Measurements from ENCODE around the gene COLEC12.

Gene COLEC12

DNA sequence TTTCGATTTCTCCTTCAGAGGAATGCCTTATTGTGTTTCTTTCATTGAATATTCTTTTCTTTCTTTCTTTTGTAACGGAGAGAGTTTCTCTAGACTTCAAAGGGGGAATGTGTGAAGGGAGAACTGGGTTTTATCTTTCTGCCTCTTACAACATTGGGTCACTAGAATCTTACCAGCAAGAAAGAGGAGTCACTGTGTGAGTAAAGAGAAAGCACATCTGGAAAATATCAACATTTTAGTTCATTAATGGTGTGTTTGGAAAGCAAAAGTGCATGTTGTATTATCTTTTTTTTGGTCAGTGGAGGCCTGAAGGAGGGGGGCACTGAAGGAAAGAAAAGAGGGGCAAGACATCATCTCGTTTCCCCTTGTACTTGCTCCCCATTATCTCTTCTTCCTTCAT, 146.0 kb downstream of the COLEC12 start:
- no peak for DNase-seq

DNA sequence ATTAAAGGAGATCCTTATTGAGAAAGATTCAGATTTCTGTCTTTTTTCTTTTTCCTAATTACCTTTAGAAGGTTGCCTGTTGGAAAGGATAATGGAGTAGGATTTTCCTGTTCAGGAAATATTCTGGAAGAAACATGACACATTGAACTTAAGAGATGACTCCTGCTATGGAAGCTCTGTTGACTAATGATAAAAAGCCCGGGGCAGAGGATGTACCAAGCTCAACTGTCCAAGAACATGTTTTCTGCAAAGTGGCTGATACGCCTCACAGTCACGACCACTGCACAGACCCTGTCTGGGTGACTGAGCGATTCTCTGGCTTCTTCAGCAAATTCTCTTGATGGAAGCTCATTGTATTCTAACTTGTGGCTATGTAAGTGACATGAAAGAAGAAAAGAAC, 146.5 kb downstream of the COLEC12 start:
- DNase-seq, result no peak

DNA sequence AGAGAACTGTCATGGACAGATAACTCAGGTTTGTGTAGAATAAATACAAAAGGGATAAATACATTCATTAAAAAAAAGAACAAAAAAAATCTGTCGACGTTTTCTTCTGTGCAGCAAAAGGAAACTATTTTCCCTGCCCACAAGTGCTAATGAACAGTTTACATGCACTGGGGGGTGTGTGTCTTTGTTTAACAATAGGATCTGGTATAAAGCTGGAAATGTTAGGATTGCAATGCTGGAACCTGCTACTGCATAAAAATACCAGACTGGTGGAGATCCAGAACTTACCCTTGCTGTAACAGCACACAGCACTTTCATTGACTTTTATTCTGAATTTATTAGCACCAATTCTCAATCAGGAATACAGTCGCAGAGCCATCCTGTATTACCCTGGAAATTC, 148.1 kb downstream of the COLEC12 start:
- DNase-seq, result no peak

DNA sequence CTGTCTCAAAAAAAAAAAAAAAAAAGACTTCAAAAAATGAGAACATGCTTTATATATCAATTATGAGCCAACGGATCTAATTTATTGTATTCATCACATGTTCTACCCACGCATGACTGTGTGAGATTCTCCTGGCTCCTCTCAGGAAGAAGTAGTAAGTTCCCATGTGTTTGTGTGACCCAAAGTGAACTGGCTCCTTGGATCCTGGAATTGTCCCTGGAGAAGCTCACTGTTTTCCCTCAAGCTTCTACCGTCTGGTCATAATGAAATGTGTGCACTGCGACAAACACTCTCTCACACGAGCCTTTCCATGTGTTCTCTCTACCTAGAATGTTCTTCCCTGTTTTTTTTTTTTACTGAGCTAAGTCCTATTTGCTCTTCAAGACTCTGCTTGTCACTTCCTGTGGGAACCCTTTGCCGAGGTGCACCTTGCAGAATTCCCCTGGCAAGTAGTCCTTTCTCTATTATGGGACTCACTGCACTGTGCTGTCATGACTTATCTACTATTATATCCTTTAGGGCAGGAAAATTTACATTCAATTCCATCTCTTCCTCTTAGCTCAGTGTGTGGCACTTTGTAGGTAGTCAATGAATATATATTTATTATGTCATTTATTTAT, 149.4 kb downstream of the COLEC12 start:
- DNase-seq, result no peak

DNA sequence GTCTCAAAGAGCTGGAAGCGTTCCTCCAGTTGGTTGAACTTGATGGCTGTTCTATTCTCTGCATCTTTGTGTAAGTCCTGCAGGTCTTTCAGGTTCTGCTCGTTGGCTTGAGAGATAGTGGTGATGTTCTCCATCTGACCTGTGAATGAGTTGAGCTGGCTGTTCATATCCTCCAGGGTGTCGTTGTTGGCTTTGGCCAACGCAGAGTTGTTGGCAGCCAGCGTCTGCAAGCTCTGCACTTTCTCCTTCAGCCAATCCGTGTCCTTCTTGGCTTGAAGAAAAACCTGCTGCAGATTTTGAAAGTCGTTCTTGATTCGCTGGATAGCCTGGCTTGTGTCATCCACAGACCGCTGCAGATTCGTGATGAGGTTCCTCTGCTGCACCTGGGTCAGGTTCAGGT, 153.9 kb downstream of the COLEC12 start:
- no peak for DNase-seq

DNA sequence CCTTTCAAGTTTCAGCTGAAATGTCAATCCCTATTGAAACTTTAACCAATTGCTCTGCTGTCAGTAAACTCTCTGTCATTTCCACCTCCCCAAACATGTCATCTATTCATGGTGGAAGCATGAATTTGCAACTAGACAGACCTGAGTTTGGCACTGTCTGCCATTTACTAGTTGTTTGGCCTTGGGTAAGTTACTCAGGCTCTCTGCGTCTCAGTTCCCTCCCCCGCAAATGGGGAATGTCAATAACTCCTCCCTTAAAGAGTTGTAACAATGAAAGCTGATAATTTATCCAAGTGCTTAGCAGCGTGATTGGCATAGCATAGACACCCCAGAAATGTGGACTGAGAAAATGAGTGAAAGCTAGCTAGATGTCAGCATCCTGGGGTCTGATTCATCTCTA, 159.4 kb downstream of the COLEC12 start:
- no peak for DNase-seq

DNA sequence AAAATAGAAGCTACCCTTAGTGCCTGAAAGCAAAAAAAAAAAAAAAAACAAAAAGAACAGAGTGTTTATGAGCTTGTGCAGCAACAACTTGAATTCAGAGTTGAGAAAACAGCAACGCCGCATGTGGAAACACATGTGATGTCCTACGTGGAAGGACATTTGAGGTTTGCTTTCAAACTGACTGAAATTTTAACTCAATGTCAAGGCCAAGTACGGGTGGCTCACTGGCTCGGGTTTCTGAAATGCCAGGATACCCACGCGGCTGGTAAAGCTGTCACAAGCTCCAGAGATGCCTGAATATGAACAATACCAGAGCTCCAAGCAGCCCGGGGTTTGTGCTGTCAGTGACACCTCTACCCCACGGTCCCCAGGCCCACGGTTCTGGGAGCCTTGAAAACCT, 160.5 kb downstream of the COLEC12 start:
- DNase-seq, result no peak

DNA sequence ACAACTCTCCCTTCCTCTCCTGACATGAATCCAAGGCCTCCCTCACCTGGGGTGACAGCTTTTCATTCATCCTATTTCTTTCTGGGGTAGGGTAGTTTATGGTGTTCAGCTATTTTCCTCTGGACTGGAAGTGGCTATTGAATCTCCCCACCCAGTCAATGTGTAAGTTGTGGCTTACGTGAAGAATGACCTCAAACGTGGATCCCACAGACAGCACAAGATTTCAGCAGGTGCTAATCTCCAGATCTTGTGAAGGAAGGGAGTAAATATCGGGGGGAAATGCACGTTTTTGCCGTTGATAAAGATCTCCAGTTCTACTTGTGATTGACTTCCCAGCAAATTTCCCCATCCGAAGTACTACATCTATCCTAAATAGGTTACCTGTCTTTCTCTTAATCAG, 161.3 kb downstream of the COLEC12 start:
- DNase-seq, result no peak

DNA sequence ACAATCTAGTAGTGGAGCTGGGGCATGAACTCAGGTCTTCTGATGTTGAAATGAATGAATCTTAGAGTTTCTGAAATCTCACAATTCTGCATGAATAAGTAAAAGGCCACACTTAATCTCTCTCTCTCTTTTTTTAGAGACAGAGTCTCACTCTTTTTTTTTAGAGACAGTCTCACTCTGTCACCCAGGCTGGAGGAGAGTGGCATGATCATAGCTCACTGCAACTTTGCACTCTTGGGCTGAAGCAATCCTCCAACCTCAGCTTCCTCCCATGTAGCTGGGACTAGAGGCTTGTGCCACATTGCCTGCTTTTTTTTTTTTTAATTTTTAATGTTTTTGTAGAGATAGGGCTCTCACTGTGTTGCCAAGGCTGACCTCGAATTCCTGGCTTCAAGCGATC, 163.8 kb downstream of the COLEC12 start:
- no peak for DNase-seq

DNA sequence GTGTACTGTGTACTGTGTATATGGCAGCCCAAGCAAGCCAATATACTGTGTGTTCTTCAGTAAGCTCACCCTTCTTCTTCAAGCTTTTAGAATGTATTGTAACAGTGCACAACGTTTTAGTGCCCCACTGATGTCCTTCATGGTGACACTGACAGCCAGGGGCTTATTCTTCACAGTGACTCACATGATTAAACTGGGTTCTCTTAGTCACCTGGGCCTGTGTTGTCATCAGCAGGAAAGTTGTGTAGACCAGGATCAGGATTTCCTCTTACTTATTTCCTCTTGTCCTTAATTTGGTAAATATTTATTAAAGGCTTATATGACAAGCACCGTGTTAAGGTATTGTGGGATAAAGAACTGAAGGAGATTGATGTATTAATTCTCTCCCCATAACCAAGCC, 164.8 kb downstream of the COLEC12 start:
- no peak for DNase-seq

DNA sequence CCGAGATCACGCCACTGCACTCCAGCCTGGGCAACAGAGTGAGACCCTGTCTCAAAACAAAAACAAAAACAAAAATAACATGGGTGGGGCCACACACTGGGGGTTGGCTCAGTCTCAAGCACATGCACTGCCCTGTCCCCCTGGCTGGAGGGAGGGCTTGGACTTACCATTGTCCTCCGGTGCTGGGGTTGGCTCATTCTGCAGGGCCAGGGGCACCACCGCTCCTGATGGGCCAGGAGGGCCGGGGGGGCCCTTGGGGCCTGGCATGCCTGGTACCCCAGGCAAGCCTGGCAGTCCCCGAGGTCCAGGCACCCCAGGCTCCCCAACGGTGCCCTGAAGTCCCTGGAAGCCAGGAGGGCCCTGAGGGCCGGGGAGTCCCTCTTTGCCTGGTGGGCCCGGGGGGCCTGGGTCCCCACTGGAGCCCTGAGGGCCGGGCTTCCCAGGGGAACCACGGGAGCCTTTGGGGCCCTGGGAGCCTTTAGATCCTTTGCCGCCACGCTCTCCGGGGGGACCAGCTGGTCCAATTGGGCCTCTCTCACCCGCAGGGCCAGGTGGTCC, 165.8 kb downstream of the COLEC12 start:
- no peak for DNase-seq

DNA sequence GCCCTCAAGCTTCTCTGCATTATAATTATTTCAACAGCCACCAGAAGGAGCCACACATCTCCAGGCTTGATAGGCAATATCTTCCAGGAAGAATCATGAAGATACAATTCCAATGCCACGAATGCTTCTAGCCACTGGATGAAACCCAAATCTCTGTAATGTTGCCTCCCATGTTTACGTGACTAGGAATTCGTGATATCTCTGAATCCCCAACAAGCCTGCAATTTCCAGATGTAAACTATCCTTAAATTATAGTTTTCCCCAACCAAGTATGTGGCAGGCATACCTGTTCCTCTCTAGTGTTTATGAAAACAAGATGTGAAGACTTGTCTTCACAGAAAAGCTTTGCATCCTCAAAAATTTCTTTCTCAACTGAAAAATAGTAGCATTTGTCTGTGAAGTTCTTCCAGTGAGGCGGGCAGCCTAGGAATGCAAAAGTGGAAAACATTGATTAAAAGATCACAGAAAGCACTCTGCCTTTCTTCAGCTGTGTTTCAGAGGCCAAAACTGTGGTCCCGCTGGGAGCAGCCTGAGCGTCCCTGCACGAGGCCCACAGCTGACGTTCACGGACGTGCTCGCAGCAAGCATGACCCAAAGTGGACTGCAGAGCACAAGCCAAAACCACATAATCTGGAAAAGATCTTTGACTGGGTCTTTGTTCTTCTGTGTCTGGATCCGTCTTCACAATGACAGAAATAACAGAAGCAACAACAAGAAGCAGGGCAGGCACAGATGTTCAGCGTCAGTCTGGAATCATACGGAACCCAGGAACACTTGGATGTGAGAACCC, 167.6 kb downstream of the COLEC12 start:
- no peak for DNase-seq

DNA sequence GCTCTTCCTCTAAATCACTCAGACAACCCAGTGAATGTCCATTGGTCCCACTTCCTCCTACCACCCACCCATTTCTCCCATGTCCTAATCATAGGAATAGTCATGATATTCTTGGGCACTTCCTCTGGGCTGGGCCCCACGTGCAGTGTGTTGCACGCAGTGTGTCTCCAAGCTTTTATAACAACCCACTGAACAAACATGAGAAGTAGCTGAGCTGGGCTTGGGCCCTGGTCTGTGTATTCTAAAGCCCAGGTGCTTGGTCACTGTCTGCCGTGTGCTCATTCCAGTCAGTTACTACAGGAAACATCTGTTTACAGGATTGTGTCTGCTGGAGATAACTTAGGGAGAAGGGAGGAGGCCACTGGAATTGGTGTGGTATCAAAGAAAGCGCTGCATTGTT, 168.5 kb downstream of the COLEC12 start:
- DNase-seq, result no peak

DNA sequence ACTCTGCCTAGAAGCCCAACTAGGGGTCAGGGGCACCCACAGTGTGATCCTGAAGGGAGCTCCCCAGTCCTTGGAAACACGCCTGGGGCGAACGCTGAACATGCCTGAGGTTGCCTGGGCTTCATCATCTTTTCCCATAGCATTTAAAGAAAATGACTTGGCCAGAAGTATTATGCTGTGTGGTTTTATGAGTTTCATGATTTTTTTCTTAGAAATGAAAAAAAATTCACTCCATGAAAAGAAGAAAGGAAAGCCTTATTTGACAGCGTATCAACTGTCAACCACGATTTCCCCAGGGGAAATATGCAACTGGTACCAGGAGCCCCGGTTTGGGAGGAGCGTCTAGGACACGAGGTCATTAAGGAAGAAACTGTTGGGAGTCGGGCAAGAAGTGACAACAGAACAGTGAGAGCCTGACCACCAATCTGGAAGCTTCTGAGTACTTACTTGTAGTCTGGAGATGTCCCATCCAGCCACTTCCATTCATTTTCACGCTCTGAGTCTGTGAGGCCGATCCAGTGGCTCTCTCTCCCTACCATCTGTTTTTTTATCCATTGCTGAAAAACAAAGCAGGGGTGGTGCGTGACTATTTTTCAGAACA, 169.2 kb downstream of the COLEC12 start:
- DNase-seq, result no peak

DNA sequence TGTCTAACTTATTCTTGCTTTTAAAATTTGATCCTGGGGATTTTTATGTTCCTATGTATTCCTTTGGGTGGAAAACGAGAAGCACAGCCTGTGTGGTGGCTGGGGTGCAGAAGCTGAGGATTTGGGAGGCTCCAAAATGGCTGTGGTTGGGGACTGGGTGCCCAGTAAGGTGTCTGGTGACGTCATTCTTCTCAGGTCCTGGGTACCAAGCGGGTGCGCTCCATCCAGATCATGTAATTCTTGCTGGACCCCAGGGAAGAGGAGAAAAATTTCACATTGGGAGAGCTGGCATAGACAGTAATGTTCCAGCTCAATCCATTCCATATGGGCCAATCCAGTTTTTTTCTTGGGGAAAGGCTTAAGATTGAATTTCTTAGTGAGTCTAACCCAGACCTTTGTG, 171.6 kb downstream of the COLEC12 start:
- DNase-seq, result no peak

DNA sequence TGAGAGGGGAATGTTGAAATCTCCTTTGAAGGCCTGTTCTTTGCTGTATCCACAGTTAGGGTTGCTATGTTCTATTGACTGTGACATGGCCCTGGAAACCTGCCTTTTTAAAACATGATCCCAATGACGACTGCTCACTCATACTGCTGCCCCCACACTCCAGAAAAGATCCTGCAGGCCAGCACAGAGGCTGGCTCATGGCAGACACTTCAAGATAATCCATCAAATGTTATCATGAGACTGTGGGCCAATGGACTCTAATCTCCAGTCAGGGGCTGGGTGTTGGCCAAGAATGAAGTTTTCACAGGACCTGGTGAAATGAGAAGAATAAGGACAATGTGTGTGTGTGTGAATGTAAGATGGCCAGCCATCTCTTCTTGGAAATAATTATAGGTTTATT, 173.7 kb downstream of the COLEC12 start:
- DNase-seq, result no peak

DNA sequence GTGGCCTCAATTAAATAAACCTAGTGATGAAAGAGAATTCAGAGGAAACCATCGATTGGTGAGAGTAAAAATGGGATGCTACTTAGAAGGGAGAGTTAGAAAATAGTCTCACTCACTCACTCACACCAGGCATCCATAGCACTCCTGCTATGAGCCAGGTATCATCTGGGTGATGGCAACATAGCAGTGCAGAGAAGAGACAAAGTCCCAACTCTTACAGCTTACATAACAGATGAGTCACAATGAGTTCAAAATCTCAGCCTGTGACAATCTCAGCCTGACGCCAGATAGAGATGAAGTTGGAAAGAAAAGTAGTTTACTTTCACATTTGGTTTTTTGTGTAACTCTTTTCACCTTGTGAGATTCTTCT, 177.3 kb downstream of the COLEC12 start:
- DNase-seq, result no peak

DNA sequence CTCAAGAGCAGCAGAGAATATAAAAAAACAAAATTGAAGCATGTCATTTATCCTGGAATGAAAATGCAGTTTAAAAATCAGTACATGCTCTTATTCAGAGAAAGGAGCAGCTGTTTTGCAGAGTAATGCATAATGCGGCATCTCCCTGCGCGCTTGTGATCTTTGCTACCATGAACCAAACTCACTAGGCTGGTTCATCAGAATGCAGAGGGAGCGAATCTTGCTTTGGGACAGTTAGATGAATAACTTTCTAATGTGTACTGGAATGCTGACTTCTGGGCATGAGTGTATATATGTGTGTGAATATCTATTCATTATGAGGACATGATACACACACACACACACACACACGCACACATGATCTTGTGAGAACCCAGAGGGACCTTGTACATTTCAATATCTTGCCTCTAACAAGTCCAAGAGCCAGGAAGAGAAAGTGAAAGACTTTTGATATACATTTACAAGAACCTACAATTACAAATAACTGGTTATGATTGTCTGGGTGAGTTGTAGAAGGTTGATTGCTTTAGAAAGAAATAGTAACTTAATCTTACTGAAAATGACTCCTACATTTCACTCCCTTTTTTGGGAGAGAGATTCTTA, 178.5 kb downstream of the COLEC12 start:
- no peak for DNase-seq

DNA sequence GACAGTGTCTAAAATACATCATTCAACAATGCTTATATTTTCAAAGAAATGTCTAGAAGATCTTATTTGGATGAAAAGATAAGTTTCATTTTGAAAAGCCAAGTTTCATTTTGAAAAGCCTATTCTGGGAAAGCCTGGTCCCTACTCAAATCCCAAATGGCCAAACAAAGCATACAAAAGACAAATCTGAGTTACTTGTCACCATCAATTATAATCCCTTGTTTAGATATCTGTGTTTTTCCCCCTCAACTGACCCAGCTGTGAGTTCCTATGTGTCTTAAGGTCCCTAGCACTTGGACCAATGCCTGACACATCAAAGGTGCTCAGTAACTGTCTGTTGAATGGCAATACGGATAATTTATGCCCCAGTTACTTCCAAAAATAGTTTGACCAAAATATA, 180.3 kb downstream of the COLEC12 start:
- DNase-seq, result no peak

DNA sequence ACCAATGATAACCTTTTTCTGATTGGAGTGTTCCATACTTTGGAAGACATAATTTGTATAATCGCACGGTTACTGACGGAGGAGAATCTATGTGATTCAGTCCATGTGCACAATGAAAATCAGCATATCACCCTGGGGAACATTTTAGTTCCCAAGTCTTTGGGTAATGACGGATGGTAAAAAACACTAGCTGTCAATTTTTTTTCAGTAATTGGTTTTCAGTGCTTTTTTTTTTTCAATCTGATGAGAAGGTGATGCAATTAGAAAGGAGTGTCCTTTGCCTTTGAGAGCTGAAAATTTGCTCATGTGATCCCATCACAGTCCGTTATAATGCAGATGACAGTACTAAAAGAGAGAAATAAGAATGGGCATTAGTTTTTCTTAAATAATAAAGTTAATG, 180.8 kb downstream of the COLEC12 start:
- DNase-seq, result no peak

DNA sequence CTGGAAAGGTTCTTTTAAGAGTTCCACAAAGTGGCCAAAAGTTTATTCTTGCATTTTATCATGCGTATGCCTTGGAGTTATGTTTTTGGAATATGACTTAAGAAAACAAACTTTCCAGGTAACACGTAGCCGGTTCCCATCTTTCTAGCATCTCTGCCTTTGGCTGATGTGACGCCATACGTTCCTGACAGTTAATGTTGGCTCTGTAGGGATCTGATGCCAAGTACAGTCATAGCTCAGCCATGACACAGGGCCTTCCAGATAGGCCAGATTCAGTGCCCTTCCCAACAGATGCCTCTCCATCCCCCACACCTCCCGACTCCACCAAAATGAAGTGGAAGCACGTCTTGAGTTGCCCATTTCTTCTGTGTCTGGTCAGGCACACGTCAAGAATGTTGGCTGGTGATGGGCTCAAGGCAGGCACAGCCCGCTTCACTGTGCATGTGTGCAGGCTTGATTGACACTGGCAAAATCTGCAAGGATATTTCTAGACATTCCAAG, 181.7 kb downstream of the COLEC12 start:
- DNase-seq, result no peak

DNA sequence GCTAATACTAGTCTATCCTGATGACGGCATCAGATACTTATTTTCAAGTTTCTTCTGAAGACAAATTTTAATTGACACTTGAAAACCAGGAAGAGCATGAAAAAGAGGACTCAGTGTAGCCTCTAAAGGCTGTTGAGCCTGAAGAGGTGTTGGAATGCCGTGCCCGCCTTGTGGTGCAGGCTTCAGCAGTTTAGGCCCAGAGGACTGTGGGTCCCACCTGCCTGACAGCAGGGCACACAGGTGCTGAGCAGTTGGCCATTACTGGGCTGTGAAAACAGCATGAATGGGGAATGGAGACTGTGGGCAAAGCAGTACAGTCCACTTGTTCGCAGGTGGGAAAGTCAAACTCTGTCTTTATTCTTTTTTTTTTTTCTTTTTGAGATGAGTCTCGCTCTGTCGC, 182.9 kb downstream of the COLEC12 start:
- DNase-seq, result peak; percentile 96

DNA sequence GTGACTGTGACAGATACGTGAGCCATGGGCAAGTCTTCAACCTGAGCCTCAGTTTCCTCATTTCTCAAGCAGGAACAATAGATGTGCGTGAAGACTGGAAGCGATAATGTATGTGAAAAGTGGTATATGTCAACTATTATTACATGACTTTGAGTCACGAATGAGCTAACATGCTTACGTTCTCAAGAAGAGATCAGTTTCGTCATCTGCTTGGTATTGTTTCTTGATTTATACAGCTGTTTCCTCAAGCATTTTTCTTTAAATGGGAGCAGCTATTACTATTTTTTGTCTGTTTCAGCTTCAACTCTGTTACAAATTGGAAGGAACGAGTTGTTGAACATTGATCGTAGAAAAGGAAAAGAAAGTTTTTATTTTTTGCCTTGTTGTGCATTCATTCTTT, 184.1 kb downstream of the COLEC12 start:
- DNase-seq, result no peak

DNA sequence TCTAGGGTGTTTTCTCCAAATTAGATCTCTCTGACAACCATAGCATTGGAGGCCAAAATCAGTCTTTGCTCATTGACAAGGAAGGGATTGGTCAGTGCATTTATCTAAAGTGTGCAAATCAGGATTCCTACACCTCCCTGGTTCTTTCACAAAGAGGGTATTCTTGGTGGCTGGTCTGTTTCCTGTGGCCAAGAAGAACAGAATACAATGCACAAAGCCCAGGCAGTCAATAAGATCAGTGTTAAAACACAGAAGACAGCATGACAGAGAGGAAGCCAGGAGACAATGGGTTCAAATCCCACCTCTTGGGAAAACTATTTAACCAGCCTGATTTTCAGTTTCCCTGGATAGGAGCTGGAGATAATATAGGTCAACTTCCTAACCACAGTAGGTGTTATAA, 186.6 kb downstream of the COLEC12 start:
- DNase-seq, result no peak

Measured in DMS79 treated with DMSO at 0.1 percent for 48 hours (cell line).